ENCODE measurements around the gene RIN3. TPM values are rescaled to one million over a fixed set of nuclear protein-coding genes. Genes with fewer than 3 reads are reported as not detected.

The RIN3 gene
- total and polyA plus RNA-seq, 2 donors (not counting 3 experiments of a cell fraction or from before 2014, with no cell fraction given), result 5.1 to 20.8 TPM

DNA sequence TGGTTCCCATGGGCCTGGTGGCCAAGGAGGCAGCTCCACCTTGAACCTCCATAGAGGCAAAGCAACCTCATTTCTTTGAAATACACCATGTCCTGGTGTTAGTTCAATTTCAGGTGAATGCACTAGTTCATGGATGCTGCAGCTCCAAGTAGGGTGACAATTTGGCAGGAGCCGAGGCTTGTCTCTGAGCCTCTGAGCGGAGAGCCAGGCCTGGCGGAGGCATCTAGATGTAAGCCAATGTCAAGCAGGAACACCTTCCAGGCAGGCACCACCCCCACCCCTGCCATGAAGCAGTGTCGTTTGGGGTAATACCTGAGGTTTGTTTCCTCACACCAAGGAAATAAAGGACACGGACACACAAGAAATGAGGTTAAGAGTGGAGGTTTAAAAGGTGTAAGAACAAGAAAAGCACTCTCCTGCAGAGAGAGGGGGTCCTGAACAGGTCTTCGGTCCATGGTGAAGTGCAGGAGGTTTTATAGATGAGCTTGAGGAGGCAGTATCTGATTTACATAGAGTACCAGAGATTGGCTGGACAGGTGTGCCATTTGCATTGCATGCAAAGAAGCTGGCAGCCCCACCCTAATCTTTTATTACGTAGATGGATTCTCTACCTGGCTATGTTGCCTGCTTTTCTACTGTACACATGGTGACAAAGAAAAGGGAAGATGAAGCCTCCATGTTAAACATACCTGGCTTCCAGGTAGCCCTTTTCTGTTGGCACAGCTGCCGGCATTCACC lies 60.3 kb downstream of the RIN3 start:
- intact Hi-C loops (cut with micrococcal nuclease) (no loop called here), dilution Hi-C loops (cut with MboI; ENCODE audit: extremely low pct_ligation_motif_present, low sequenced_read_pairs) (no loop called here)
- FAIRE-seq (no peak), DNase-seq (ENCODE audit: low read depth, low spot score) (no peak)
- Histone ChIP-seq H3K4me1 (ENCODE audit: control insufficient read depth, extremely low read depth, insufficient read depth, low read length) (no peaks in the 10 kb centered on the region), H3K9ac (replicated peaks; ENCODE audit: extremely low read depth, insufficient read depth, low read length) (no peak overlapping the region), H3K4me2 (ENCODE audit: insufficient read depth, low read length) (no peak overlapping the region), H3K79me2 (ENCODE audit: control insufficient read depth, insufficient read depth, low read length) (no peaks in the 10 kb centered on the region), H3K9me3 (replicated peaks; ENCODE audit: control insufficient read depth, insufficient read depth, low read length) (no peaks in the 10 kb centered on the region), H3K36me3 (ENCODE audit: control insufficient read depth in 2 of 2, extremely low read depth in 1 of 2, insufficient read depth in 2 of 2, low read length in 2 of 2) (no peaks in the 10 kb centered on the region), H3K27me3 (ENCODE audit: control insufficient read depth in 2 of 2, insufficient read depth in 2 of 2, low read length in 2 of 2) (no peaks in the 10 kb centered on the region), H3K27ac (ENCODE audit: insufficient read depth, low read depth, low read length) (no peak overlapping the region), H3K9me1 (replicated peaks; ENCODE audit: control insufficient read depth, extremely low read depth, insufficient read depth, low read length) (no peaks in the 10 kb centered on the region), H4K20me1 (replicated peaks; ENCODE audit: control insufficient read depth, extremely low read depth, insufficient read depth, low read length) (no peaks in the 10 kb centered on the region), H2AFZ (ENCODE audit: low read depth, low read length) (no peak overlapping the region), H3K4me3 (replicated peaks in 1 of 3; ENCODE audit: insufficient read depth in 1 of 3, low read depth in 1 of 3, low read length in 3 of 3) (no peak overlapping the region)
- TF ChIP-seq MYC (IDR thresholded peaks at IDR 0.05; ENCODE audit: low read depth, low read length), result no peak
- no peak for TF ChIP-seq POLR2AphosphoS5 (IDR thresholded peaks at IDR 0.05; ENCODE audit: insufficient read depth, low read depth, low read length)
- no peak for TF ChIP-seq POLR2A (IDR thresholded peaks at IDR 0.05; ENCODE audit: low read depth, low read length)
- TF ChIP-seq, protein P1, sequence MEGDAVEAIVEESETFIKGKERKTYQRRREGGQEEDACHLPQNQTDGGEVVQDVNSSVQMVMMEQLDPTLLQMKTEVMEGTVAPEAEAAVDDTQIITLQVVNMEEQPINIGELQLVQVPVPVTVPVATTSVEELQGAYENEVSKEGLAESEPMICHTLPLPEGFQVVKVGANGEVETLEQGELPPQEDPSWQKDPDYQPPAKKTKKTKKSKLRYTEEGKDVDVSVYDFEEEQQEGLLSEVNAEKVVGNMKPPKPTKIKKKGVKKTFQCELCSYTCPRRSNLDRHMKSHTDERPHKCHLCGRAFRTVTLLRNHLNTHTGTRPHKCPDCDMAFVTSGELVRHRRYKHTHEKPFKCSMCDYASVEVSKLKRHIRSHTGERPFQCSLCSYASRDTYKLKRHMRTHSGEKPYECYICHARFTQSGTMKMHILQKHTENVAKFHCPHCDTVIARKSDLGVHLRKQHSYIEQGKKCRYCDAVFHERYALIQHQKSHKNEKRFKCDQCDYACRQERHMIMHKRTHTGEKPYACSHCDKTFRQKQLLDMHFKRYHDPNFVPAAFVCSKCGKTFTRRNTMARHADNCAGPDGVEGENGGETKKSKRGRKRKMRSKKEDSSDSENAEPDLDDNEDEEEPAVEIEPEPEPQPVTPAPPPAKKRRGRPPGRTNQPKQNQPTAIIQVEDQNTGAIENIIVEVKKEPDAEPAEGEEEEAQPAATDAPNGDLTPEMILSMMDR (IDR thresholded peaks at IDR 0.05; ENCODE audit: extremely low read depth in 1 of 2, insufficient read depth in 1 of 2, low read depth in 1 of 2, low read length in 2 of 2), result no peak
- TF ChIP-seq, protein P2, sequence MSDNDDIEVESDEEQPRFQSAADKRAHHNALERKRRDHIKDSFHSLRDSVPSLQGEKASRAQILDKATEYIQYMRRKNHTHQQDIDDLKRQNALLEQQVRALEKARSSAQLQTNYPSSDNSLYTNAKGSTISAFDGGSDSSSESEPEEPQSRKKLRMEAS (IDR thresholded peaks at IDR 0.05; ENCODE audit: insufficient read depth, insufficient read length), result no peak
- no peak for TF ChIP-seq JUN (IDR thresholded peaks at IDR 0.05; ENCODE audit: borderline replicate concordance, insufficient read depth, insufficient read length, low read depth)
- TF ChIP-seq EZH2 (IDR thresholded peaks at IDR 0.05; ENCODE audit: borderline replicate concordance, low read depth, low read length, severe bottlenecking), result no peak
- no peak for TF ChIP-seq GATA2 (IDR thresholded peaks at IDR 0.05; ENCODE audit: insufficient read depth, insufficient read length, low read depth, low read length)
- no peak for TF ChIP-seq FOS (IDR thresholded peaks at IDR 0.05; ENCODE audit: borderline replicate concordance, insufficient read depth, low read length)
- ChIA-PET CTCF (interaction anchor here (0.8 to 1.4 kb wide), 3 partner anchors 10 to 15 kb away, joined by 3 read pairs; no protein-coding TSS in a partner anchor), POLR2A (no interaction called here)
- BruUV-seq (replicated peaks), result no TSS peak
